Glomerular visceral epithelial cell (primary cell): Measurements from ENCODE around the gene PRPSAP1.

ENCODE experiments used
- DNase-seq: peaks from one replicate; pipeline ENCODE4 v3.0.0-alpha.2; 2016; ENCODE audit errors: extremely low spot score

Gene PRPSAP1

DNA sequence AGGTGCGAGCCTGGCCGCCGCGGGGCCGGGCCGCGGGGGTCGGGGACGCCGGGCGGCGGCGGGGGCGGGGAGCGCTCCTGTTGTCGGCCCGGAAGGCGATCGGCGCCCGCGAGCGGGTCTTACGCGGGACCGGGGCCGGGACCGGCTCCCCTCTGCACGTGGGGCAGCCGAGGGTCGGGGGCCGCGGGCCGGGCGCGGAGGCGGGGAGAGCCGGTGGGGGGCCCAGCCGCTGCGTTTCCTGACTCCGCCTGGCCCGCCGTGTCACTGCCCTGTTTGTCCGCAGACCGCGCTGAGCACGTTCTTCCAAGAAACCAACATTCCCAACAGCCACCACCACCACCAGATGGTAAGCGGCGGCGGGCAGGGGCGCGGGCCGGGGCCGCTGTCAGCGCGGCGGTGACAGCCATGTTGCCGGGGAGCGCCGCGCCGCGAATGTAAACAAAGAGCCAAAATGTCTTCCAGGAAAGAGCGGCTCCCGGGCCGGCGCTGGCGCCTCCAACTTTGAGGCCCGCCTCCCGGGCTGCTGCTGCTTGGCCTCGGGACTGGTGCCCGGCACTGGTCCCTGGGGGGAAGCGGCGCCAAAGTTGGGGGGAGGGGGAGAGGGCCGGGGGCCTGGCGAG lies 88.0 kb downstream of the PRPSAP1 start:
- DNase-seq = peak; percentile 42

DNA sequence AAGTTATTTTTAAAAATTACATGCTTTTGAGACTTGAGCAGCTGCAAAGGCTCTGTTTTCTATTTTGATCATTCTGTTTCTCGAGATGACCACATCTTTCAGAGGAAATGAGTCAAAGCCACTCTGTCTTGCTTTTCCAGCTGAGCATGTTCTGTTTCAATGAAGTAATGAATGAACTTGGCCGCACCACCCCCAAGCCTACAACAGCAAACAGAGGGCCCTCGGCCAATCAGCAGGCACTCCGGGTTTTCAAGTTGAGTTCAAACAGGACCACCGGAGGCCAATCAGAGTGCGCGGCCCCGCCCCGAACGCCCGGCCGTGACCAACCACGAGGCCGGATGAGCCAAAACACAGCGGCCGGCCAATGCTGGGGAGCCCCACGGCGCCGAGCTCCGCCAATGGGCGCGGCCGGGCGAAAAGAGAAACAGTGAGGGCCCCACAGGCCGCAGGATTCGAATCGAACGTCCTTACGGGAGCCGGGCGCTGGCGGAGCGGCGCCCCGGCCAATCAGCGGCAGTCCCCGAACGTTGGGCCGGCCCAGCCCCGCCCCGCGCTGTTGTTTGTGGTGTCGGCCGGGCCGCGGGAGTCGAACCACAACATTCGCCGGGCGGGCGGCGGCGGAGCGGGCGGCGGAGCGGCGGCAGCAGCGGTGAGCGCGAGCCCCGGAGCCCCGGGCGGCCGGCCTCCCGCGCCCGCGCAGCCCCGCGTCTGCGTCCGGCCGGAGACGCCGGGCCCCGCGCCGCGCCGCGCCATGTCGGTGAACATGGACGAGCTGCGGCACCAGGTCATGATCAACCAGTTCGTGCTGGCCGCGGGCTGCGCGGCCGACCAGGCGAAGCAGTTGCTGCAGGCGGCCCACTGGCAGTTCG lies 88.7 kb downstream of the PRPSAP1 start, which contains the start of gene UBALD2:
TSS of gene UBALD2 (plus strand) at position 594 of the 869 bp plus-strand sequence. CDS start at position 752, 158 bp downstream.
- peak; percentile 100 for DNase-seq

DNA sequence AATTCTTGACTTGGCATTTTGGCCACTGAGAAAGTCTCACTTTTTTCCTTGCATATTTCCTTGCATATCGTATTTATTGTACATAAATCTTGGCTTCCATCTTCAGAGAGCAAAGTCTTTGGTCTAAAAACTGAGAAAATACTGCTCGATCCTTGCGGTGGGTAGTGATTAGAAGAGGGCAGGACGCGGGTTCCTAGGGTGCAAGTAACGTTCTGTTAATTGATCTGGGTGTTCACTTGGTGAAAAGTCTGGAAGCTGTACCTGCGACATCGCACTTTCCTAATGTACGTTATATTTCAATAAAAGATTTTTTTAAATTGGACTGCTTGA lies 89.3 kb downstream of the PRPSAP1 start:
- no peak for DNase-seq

DNA sequence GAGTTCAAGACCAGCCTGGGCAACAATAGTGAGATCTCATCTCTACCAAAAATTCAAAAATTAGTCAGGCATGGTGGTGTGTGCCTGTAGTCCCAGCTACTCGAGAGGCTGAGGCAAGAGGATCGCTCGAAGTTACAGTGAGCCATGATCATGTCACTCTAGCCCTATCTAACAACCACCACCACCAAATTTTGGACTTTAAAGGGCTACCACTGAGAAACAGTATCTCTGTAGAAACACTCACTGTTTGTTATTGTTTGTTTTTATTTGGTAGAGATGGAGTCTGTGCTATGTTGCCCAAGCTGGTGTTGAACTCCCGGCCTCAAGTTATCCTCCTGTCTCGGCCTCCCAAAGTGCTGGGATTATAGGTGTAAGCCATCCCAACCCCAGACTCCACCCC lies 89.8 kb downstream of the PRPSAP1 start:
- no peak for DNase-seq

DNA sequence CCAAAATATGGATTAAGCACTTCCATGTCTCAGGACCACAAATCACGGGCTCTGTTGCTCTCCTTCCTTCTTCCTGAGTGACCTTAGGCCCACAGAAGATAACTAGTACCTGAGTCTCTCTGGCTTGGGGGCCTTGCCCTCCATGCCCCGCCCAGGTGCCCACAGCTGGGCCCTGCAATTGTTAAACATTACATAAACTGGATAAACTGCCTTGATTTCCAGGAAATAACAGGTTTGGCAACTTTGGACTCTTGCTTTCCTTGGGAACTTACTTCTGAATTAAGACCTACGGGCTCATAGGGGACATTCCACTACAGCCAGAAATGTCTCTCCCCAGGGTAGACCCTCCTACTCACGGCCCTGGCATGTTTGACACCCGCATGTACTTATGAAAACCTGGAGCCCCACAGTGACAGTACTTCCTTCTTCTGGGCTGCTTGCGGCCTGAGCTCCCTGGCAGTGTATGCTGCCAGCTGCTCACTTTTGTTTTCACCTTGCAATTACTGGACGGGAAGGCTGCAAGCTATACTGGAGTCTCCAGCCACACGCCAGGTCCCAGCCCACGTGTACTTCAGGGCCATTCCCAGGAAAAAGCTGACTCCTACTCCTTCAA lies 90.9 kb downstream of the PRPSAP1 start:
- peak; percentile 54 for DNase-seq

DNA sequence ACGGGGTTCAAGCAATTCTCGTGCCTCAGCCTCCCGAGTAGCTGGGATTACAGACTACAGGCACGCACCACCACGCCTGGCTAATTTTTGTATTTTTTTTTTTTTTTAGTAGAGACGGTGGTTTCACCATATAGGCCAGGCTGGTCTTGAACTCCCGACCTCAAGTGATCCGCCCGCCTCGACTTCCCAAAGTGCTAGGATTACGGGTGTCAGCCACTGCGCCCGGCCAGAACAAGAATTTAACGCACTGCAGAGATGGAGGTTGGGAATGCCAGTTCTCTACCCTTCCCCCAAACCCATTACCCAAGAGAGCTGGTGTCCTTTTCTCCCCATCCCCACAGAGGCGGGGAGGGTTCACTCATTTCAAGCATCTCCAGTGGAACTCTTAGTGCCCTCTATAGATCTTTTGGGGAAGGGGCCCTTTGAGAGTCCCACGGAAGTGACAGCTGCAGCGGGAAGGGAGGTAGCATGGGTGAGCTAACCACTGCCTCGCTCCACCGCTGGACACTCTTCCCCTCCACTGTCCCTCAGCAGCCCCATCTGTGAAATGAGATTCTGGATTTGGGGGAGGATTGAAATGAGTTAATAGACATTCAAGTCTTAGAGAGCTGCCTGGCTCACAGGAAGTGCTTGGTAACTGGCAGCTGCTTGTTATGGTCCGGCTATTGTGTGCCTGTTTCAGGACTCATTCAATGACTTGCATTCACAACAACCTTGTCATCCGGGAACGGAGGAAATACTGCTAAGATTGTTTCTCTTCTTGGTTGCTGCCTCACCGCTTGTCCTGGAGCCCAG lies 92.1 kb downstream of the PRPSAP1 start:
- DNase-seq = no peak

DNA sequence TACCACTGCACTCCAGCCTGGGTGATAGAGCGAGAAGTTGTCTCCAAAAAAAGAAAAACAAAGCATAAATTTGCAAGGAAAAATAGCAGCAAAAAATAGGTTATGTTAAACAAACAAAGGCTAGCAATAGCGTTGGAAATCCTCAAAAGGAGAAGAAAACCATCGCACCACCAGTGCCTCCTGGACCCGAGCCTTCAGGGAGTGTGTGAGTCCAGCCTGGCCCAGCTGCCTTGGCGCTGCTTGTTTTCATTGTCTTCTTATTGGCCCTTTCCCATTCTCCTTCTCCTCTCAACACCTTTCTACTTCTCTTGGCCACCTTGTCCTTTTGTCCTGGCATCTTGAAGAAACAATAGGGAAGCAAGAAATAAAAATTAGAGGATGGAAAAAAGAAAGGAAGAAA lies 93.0 kb downstream of the PRPSAP1 start:
- no peak for DNase-seq

DNA sequence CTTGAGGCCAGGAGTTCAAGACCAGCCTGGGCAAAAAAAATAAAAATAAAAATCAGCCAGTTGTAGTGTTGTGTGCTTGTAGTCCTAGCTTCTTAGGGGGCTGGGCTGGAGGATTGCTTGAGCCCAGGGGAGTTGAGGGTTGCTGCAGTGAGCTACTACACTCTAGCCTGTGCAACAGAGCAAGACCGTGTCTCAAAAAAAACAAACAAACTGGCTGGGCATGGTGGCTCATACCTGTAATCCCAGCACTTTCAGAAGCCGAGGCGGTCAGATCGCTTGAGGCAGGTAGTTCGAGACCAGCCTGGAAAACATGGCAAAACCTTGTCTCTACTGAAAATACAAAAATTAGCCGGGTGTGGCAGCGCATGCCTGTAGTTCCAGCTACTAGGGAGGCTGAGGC lies 93.5 kb downstream of the PRPSAP1 start:
- no peak for DNase-seq
